GM18951 (cell line): ENCODE data around the gene AFF1.

Experiments
- POLR2A ChIP-seq: IDR thresholded peaks from 4 replicates; pipeline ENCODE4 v1.6.1; 2011; ENCODE audit warnings: mild to moderate bottlenecking; ENCODE audit not compliant: insufficient read length, insufficient read depth; ENCODE audit errors: extremely low read depth
- in situ Hi-C: fragments of 300-500 bp; cut with MboI; formaldehyde crosslinking; loops from one replicate; pipeline ENCODE4 v1.12.0; 2022; ENCODE audit warnings: low sequenced_read_pairs, mixed read lengths, inconsistent platforms; ENCODE audit not compliant: unreplicated experiment

Gene AFF1

GRCh38 chr4:87101543-87102199 is 166.9 kb downstream of the AFF1 start:
- in situ Hi-C loops = no loop called here
- TF ChIP-seq POLR2A = no peak

GRCh38 chr4:87103086-87103485 is 168.3 kb downstream of the AFF1 start:
- TF ChIP-seq POLR2A = no peak
- in situ Hi-C loops = no loop called here

DNA sequence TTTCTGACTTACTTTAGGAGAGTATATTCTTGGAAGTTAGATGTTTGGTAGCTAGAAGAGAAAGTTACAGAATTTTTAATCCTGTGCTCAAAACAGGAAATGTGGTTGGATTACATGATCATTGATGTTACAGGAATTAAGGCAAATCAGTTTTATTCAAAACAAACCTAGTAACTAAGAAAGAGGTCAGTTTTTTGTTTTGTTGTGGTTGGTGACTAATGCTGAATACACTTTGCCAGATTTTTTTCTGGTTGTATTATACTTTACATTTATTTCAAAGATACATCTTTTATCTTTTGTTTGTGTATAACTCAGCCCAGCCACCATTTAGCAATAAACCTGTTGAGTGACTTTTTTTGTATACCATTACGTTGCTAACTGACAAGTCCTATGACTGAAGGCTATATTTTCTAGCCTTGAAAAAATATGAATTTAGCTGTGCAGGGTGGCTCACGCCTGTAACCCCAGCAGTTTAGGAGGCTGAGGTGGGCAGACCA is 168.9 kb downstream of the AFF1 start:
- in situ Hi-C loops = no loop called here
- TF ChIP-seq POLR2A = no peak

DNA sequence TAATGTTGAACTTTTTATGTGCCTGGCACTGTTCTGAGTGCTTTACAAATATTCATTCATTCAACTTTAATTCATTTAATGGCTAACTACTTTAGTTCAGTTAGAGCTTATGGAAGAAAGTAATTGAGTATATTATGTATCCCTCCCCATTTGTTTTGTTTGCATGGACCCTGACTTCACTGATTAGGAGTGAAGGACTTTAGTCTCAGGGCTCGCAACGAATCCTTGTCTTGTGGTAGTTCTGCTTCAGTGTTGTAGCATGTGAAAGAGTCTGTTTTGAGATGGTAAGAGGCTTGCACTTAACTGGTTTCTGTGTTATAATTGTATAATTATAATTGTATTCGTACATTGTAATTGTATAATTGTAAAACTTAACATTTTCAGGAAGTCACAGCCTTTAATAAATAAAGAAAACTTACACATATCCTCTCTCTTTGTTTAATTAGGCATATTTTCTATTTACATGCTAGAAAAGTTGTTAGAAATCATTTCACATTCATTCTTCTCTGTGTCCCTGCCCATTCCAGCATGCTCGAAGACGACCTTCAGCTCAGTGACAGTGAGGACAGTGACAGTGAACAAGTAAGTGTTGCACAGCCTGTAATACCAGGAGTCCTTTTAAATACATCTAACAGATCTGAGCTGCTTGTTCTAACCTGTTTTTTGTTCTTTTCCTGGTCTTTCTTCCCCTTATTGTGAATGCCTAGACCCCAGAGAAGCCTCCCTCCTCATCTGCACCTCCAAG is 170.5 kb downstream of the AFF1 start:
- no peak for TF ChIP-seq POLR2A
- in situ Hi-C loops = no loop called here

DNA sequence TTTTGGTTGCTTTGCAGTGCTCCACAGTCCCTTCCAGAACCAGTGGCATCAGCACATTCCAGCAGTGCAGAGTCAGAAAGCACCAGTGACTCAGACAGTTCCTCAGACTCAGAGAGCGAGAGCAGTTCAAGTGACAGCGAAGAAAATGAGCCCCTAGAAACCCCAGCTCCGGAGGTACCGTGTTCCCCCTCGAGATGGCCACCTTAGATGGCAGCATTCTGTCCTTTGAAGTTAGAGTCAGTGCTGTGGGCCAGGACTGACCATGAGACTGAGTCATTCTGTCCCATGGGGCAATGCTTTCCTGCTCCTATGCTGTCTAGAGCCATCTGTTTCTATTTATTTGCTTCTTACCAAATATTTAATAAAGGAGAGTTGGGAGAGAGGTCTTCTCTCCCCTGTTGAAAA is 173.3 kb downstream of the AFF1 start:
- in situ Hi-C loops = no loop called here
- no peak for TF ChIP-seq POLR2A

GRCh38 chr4:87109121-87109520 is 174.3 kb downstream of the AFF1 start:
- no peak for TF ChIP-seq POLR2A
- in situ Hi-C loops = no loop called here

DNA sequence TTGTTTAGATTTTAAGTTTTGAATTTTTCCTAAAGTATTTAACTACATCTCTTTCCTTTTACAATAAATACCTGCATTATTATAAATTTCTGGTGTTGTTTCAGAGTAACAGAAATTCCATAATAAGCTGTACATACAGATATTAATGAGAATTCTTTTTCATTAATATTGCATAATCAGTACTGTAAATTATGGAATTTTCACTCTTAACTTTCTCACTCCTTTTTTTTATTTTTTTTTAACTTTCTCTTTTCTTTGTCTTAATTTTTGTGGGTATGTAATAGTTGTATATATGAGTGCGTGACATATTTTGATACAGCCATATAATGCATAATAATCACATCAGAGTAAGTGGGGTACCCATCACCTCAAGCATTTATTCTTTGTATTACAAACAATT is 175.1 kb downstream of the AFF1 start:
- TF ChIP-seq POLR2A = no peak
- in situ Hi-C loops = no loop called here

GRCh38 chr4:87112063-87112462 is 177.3 kb downstream of the AFF1 start:
- in situ Hi-C loops = no loop called here
- no peak for TF ChIP-seq POLR2A

DNA sequence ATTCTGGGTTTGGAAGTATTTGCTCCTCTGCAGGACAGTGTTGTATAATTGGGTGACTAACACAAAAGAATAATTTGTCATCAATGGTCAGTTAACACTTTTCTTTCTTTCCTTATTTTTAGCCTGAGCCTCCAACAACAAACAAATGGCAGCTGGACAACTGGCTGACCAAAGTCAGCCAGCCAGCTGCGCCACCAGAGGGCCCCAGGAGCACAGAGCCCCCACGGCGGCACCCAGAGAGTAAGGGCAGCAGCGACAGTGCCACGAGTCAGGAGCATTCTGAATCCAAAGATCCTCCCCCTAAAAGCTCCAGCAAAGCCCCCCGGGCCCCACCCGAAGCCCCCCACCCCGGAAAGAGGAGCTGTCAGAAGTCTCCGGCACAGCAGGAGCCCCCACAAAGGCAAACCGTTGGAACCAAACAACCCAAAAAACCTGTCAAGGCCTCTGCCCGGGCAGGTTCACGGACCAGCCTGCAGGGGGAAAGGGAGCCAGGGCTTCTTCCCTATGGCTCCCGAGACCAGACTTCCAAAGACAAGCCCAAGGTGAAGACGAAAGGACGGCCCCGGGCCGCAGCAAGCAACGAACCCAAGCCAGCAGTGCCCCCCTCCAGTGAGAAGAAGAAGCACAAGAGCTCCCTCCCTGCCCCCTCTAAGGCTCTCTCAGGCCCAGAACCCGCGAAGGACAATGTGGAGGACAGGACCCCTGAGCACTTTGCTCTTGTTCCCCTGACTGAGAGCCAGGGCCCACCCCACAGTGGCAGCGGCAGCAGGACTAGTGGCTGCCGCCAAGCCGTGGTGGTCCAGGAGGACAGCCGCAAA is 179.6 kb downstream of the AFF1 start:
- TF ChIP-seq POLR2A = no peak
- in situ Hi-C loops = no loop called here

DNA sequence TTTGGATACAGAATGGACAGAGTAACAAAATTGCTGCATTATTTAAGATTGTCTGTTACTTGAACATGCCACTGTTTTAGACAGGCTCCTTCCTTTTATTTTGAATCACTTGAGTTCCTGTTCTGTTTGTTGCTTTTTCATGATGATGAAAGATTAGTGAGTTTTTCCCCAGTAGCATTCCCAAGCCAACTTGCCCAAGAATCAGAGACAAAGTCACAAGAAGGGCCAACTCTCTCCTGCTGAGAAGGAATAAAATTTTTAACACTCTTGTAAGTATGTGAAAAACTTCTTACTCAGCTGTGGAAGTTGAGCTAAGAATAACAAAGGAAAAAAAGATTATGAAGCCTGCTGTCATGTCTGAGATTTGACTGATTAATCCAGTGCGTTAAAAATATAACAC is 181.4 kb downstream of the AFF1 start:
- in situ Hi-C loops = no loop called here
- TF ChIP-seq POLR2A = no peak

GRCh38 chr4:87117051-87117731 is 182.4 kb downstream of the AFF1 start:
- no peak for TF ChIP-seq POLR2A
- in situ Hi-C loops = no loop called here

DNA sequence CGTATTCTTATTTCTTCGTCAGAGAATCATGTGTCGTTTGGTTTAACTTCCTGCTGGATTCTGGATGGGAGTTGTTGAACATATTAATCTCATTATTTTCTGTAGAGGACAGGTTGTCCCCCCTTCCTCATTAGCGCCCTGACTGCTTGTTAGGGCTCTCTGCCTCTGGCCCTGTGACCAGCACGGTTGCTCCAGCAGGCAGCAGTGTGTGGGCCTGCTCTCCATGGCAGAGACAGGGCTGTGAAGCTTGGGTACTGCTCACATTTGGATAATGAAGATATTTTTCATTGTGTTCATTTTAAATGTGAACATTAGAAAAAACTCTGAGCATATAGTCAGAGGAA is 182.9 kb downstream of the AFF1 start:
- TF ChIP-seq POLR2A = no peak

DNA sequence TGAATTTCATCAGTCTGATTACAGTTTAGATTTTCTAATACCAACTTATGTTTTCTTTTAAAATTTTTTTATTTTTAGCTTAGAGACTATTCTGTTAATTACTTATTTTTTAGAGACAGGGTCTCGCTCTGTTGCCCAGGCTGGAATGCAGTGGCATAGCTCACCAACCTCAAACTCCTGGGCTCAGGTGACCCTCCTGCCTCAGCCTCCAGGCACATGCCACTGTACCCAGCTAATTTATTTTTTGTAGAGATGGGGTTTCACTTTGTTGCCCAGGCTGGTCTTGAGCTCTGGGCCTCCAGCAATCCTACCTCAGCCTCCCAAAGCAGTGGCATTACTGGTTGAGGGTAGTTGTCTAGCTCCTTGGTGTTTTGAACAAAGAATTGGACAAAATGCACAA is 183.6 kb downstream of the AFF1 start:
- no peak for TF ChIP-seq POLR2A
- in situ Hi-C loops = no loop called here

More for the DNA sequence above, 182.9 kb downstream of the AFF1 start:
- in situ Hi-C loops = no loop called here
